Fibroblast of lung (primary cell): ENCODE measurements around the gene STX17. TPM values are rescaled to one million over a fixed set of nuclear protein-coding genes. Genes with fewer than 3 reads are reported as not detected.

ENCODE experiments used
- DNase-seq, 2 donors: peaks; one replicate each; pipeline versions ENCODE4 v3.0.0 to v3.0.0-alpha.2; 2010; ENCODE audit warnings: low read depth in 2 of 2
- H2AFZ ChIP-seq: 2 replicates; pipeline ENCODE4 v1.5.1; 2012; ENCODE audit warnings: low read length, control low read depth, inconsistent platforms
- H3K27ac ChIP-seq: 2 replicates; pipeline ENCODE4 v1.5.1; 2011; ENCODE audit warnings: low read length, control low read depth; ENCODE audit not compliant: insufficient read depth
- H3K27me3 ChIP-seq: 2 replicates; pipeline ENCODE4 v1.5.1; 2011; ENCODE audit warnings: mild to moderate bottlenecking, low read length; ENCODE audit not compliant: control insufficient read depth, insufficient read depth
- H3K36me3 ChIP-seq: 2 replicates; pipeline ENCODE4 v1.5.1; 2011; ENCODE audit warnings: low read length; ENCODE audit not compliant: control insufficient read depth, insufficient read depth
- H3K4me1 ChIP-seq: 2 replicates; pipeline ENCODE4 v1.5.1; 2011; ENCODE audit warnings: low read length; ENCODE audit not compliant: control insufficient read depth, insufficient read depth; ENCODE audit errors: extremely low read depth
- H3K4me2 ChIP-seq: 2 replicates; pipeline ENCODE4 v1.5.1; 2011; ENCODE audit warnings: low read length, control low read depth; ENCODE audit not compliant: insufficient read depth; ENCODE audit errors: extremely low read depth
- H3K4me3 ChIP-seq, 4 experiments: fragments of 200-600 bp in 1 of 4; sonication (generic) in 1 of 4; replicated peaks in 1 of 4; 2 replicates each; pipeline ENCODE4 v1.5.1; 2011 to 2016; ENCODE audit warnings: low read length in 4 of 4, low read depth in 3 of 4, mild to moderate bottlenecking in 3 of 4, control low read depth in 2 of 4, inconsistent platforms in 1 of 4, mixed read lengths in 1 of 4; ENCODE audit not compliant: insufficient read depth in 1 of 4; ENCODE audit errors: control extremely low read depth in 1 of 4
- H3K79me2 ChIP-seq: 2 replicates; pipeline ENCODE4 v1.5.1; 2012; ENCODE audit warnings: mild to moderate bottlenecking, low read length, inconsistent platforms; ENCODE audit not compliant: control insufficient read depth, insufficient read depth
- H3K9ac ChIP-seq: 2 replicates; pipeline ENCODE4 v1.5.1; 2011; ENCODE audit warnings: mild to moderate bottlenecking, low read length, control low read depth; ENCODE audit not compliant: insufficient read depth
- H3K9me3 ChIP-seq: 2 replicates; pipeline ENCODE4 v1.5.1; 2012; ENCODE audit warnings: low read depth, low read length; ENCODE audit not compliant: control insufficient read depth, insufficient read depth
- H4K20me1 ChIP-seq: 2 replicates; pipeline ENCODE4 v1.5.1; 2011; ENCODE audit warnings: low read length; ENCODE audit not compliant: control insufficient read depth, insufficient read depth; ENCODE audit errors: extremely low read depth
- CTCF ChIP-seq, 2 donors: IDR thresholded peaks in 1 of 2; conservative IDR thresholded peaks in 1 of 2; 1 replicate in 1 of 2; 2 replicates in 1 of 2; pipeline ENCODE4 v1.5.1; 2011 to 2012; ENCODE audit warnings: low read length in 2 of 2, control low read depth in 1 of 2, inconsistent platforms in 1 of 2, low read depth in 1 of 2, mild to moderate bottlenecking in 1 of 2
- EZH2 ChIP-seq: IDR thresholded peaks from 2 replicates; pipeline ENCODE4 v1.5.1; 2012; ENCODE audit warnings: low read length, control low read depth, mild to moderate bottlenecking; ENCODE audit errors: missing control alignments
- polyA plus RNA-seq, 2 donors: library from polyadenylated mRNA; depleted of rRNA in 1 of 2; stranded (reverse) in 1 of 2; unstranded in 1 of 2; fragments of >200 nt; gene quantifications; 2 replicates each; pipeline ENCODE4 v1.2.1, GENCODE V29; 2011 to 2012; ENCODE audit warnings: missing spikeins in 1 of 2
- total RNA-seq: library from RNA; depleted of rRNA; stranded (reverse); fragments of >200 nt; gene quantifications from 2 replicates; pipeline ENCODE4 v1.2.1, GENCODE V29; 2014

STX17 gene
- total and polyA plus RNA-seq, 2 donors (not counting 1 experiment from before 2014, with no cell fraction given): 18.8 to 27.9 TPM

GRCh38 chr9:99955606-99956005 lies 49.2 kb downstream of the STX17 start:
- TF ChIP-seq EZH2: no peak
- no peak for TF ChIP-seq CTCF (conservative IDR thresholded peaks at IDR 0.05 in 1 of 2, IDR thresholded peaks at IDR 0.05 in 1 of 2; ENCODE audit: low read depth in 1 of 2, low read length in 2 of 2)
- H3K4me3 ChIP-seq: no peak overlapping the region

GRCh38 chr9:99962680-99963261 lies 56.3 kb downstream of the STX17 start:
- peak in 1 of 2 donors; percentile 24 for DNase-seq
- no peaks in the 10 kb centered on the region for H4K20me1 ChIP-seq
- H3K27ac ChIP-seq: no peak overlapping the region
- no peaks in the 10 kb centered on the region for H3K36me3 ChIP-seq
- no peak overlapping the region for H2AFZ ChIP-seq
- no peaks in the 10 kb centered on the region for H3K27me3 ChIP-seq
- no peaks in the 10 kb centered on the region for H3K9me3 ChIP-seq
- H3K9ac ChIP-seq: no peak overlapping the region
- TF ChIP-seq CTCF (conservative IDR thresholded peaks at IDR 0.05 in 1 of 2, IDR thresholded peaks at IDR 0.05 in 1 of 2; ENCODE audit: low read depth in 1 of 2, low read length in 2 of 2) (no peak), EZH2 (no peak)
- H3K4me2 ChIP-seq: no peak overlapping the region
- no peak overlapping the region for H3K4me3 ChIP-seq
- H3K79me2 ChIP-seq: no peaks in the 10 kb centered on the region
- no peaks in the 10 kb centered on the region for H3K4me1 ChIP-seq

More at GRCh38 chr9:99955606-99956005, 49.2 kb downstream of the STX17 start:
- Histone ChIP-seq H3K27me3 (no peaks in the 10 kb centered on the region), H3K79me2 (no peaks in the 10 kb centered on the region), H4K20me1 (no peaks in the 10 kb centered on the region), H3K4me1 (no peaks in the 10 kb centered on the region), H3K36me3 (no peaks in the 10 kb centered on the region), H3K4me2 (no peak overlapping the region), H2AFZ (no peak overlapping the region), H3K27ac (no peak overlapping the region), H3K9ac (no peak overlapping the region), H3K9me3 (no peaks in the 10 kb centered on the region)
- no peak for DNase-seq

- H3K9me3 ChIP-seq: no peaks in the 10 kb centered on the region
- no peaks in the 10 kb centered on the region for H3K27me3 ChIP-seq
- no peak overlapping the region for H3K27ac ChIP-seq
- no peaks in the 10 kb centered on the region for H3K36me3 ChIP-seq
- H3K4me2 ChIP-seq: no peak overlapping the region
- no peaks in the 10 kb centered on the region for H4K20me1 ChIP-seq
- H3K4me3 ChIP-seq: no peak overlapping the region
- no peaks in the 10 kb centered on the region for H3K79me2 ChIP-seq
- TF ChIP-seq CTCF (conservative IDR thresholded peaks at IDR 0.05 in 1 of 2, IDR thresholded peaks at IDR 0.05 in 1 of 2; ENCODE audit: low read depth in 1 of 2, low read length in 2 of 2) (no peak), EZH2 (no peak)
- no peaks in the 10 kb centered on the region for H3K4me1 ChIP-seq
- peak in 1 of 2 donors; percentile 49 for DNase-seq
- no peak overlapping the region for H2AFZ ChIP-seq
- H3K9ac ChIP-seq: no peak overlapping the region
These were observed 57.9 kb downstream of the STX17 start for GRCh38 chr9:99964336-99964735.
